ENCODE measurements around the gene DHX8. TPM values are rescaled to one million over a fixed set of nuclear protein-coding genes. Genes with fewer than 3 reads are reported as not detected.

DHX8 gene
- total and polyA plus RNA-seq, 8 donors = 42.7 to 61.2 (median 46.0) TPM

GRCh38 chr17:43517161-43517560 is 33.4 kb downstream of the DHX8 start:
- Histone ChIP-seq H3K9me3 (no peaks in the 10 kb centered on the region), H3K27ac (no peak overlapping the region), H3K4me1 (no peaks in the 10 kb centered on the region), H3K27me3 (no peaks in the 10 kb centered on the region), H3K4me3 (no peak overlapping the region), H3K36me3 (peaks cover 0 to 100% of the 10 kb centered on the region in 2 donors)
- DNase-seq (no peak), ATAC-seq (no peak)
- TF ChIP-seq CTCF (IDR thresholded peaks at IDR 0.05) = no peak
- intact Hi-C loops (cut with DNase I) = no loop called here

GRCh38 chr17:43517615-43518386 is 34.0 kb downstream of the DHX8 start:
- H3K27me3 ChIP-seq = no peaks in the 10 kb centered on the region
- intact Hi-C loops (cut with DNase I) = no loop called here
- no peaks in the 10 kb centered on the region for H3K9me3 ChIP-seq
- TF ChIP-seq CTCF (IDR thresholded peaks at IDR 0.05) = no peak
- DNase-seq (no peak), ATAC-seq (no peak)
- peaks cover 0 to 100% of the 10 kb centered on the region in 2 donors for H3K36me3 ChIP-seq
- H3K4me3 ChIP-seq = no peak overlapping the region
- no peak overlapping the region for H3K27ac ChIP-seq
- H3K4me1 ChIP-seq = no peaks in the 10 kb centered on the region

- no peak for TF ChIP-seq CTCF (IDR thresholded peaks at IDR 0.05)
- Histone ChIP-seq H3K36me3 (peaks cover 0 to 100% of the 10 kb centered on the region in 2 donors), H3K27me3 (no peaks in the 10 kb centered on the region), H3K4me1 (no peaks in the 10 kb centered on the region), H3K9me3 (no peaks in the 10 kb centered on the region), H3K4me3 (no peak overlapping the region), H3K27ac (no peak overlapping the region)
- DNase-seq (no peak), ATAC-seq (no peak)
- intact Hi-C loops (cut with DNase I) = no loop called here
These were observed 37.6 kb downstream of the DHX8 start for GRCh38 chr17:43521389-43521788.

- Histone ChIP-seq H3K27me3 (no peaks in the 10 kb centered on the region), H3K4me1 (peaks cover 3 to 10% of the 10 kb centered on the region in 2 donors), H3K9me3 (no peaks in the 10 kb centered on the region), H3K27ac (no peak overlapping the region), H3K36me3 (peaks cover 0 to 87% of the 10 kb centered on the region in 2 donors), H3K4me3 (no peak overlapping the region)
- no peak for TF ChIP-seq CTCF (IDR thresholded peaks at IDR 0.05)
- intact Hi-C loops (cut with DNase I) = no loop called here
- ATAC-seq (no peak), DNase-seq (no peak)
These were observed 41.3 kb downstream of the DHX8 start for GRCh38 chr17:43524945-43525575.

GRCh38 chr17:43526886-43527648 is 43.3 kb downstream of the DHX8 start:
- no peak for TF ChIP-seq CTCF (IDR thresholded peaks at IDR 0.05)
- Histone ChIP-seq H3K27ac (no peak overlapping the region), H3K4me1 (peaks cover 16 to 23% of the 10 kb centered on the region in 2 donors), H3K27me3 (no peaks in the 10 kb centered on the region), H3K4me3 (no peak overlapping the region), H3K36me3 (peaks cover 0 to 67% of the 10 kb centered on the region in 2 donors), H3K9me3 (no peaks in the 10 kb centered on the region)
- DNase-seq = no peak
- no peak for ATAC-seq
- intact Hi-C loops (cut with DNase I) = no loop called here

Data from left lung (tissue), 10 donors.